GM18511 (cell line): ENCODE results near the gene RELN.
"Not testable (repeated sequence)": the region's sequence is repeated elsewhere in the genome, so short reads cannot be mapped to it uniquely, and the experiment has no call there.

ENCODE experiments used
- ATAC-seq: cut with Tn5 transposase; IDR thresholded peaks from one replicate; pipeline ENCODE4 v1.9.1; 2021; ENCODE audit warnings: mild to moderate bottlenecking, moderate library complexity; ENCODE audit not compliant: unreplicated experiment

The RELN gene

GRCh38 chr7:103989200-103989784 lies at the start of gene RELN:
TSS of gene RELN (minus strand) at chr7:103989658. CDS start at chr7:103989356, 302 bp downstream.
- no peak for ATAC-seq

GRCh38 chr7:104038136-104038535 lies 48.7 kb upstream of the RELN start:
- no peak for ATAC-seq

GRCh38 chr7:104036889-104037288 lies 47.4 kb upstream of the RELN start:
- ATAC-seq = not testable (repeated sequence)

- ATAC-seq = no peak
Observed at GRCh38 chr7:104035351-104035750, 45.9 kb upstream of the RELN start.

GRCh38 chr7:104034679-104035078 lies 45.2 kb upstream of the RELN start:
- ATAC-seq = no peak

- ATAC-seq = no peak
Observed at GRCh38 chr7:104033837-104034236, 44.4 kb upstream of the RELN start.

GRCh38 chr7:104032486-104032885 lies 43.0 kb upstream of the RELN start:
- ATAC-seq = no peak

- ATAC-seq = no peak
Observed at GRCh38 chr7:104029765-104030164, 40.3 kb upstream of the RELN start.

- ATAC-seq = no peak
Observed at GRCh38 chr7:104024632-104025031, 35.2 kb upstream of the RELN start.

- ATAC-seq = no peak
Observed at GRCh38 chr7:104023100-104023499, 33.6 kb upstream of the RELN start.

GRCh38 chr7:104018425-104018824 lies 29.0 kb upstream of the RELN start:
- ATAC-seq = no peak

GRCh38 chr7:104017001-104017400 lies 27.5 kb upstream of the RELN start:
- no peak for ATAC-seq

GRCh38 chr7:104012835-104013234 lies 23.4 kb upstream of the RELN start:
- ATAC-seq = no peak

GRCh38 chr7:104011829-104012228 lies 22.4 kb upstream of the RELN start:
- ATAC-seq = no peak

- no peak for ATAC-seq
Observed at GRCh38 chr7:104010052-104010909, 20.8 kb upstream of the RELN start.

- no peak for ATAC-seq
Observed at GRCh38 chr7:104008107-104008506, 18.6 kb upstream of the RELN start.

- ATAC-seq = no peak
Observed at GRCh38 chr7:104007614-104008013, 18.2 kb upstream of the RELN start.

- no peak for ATAC-seq
Observed at GRCh38 chr7:104005197-104005596, 15.7 kb upstream of the RELN start.

GRCh38 chr7:103996639-103997038 lies 7.2 kb upstream of the RELN start:
- peak; percentile 77 for ATAC-seq

- ATAC-seq = no peak
Observed at GRCh38 chr7:103996017-103996551, 6.6 kb upstream of the RELN start.

GRCh38 chr7:103995554-103995953 lies 6.1 kb upstream of the RELN start:
- ATAC-seq = no peak

- ATAC-seq = no peak
Observed at GRCh38 chr7:103993551-103993950, 4.1 kb upstream of the RELN start.
